ENCODE measurements around the gene ENO4. TPM values are rescaled to one million over a fixed set of nuclear protein-coding genes. Genes with fewer than 3 reads are reported as not detected.

The ENO4 gene
- total and polyA plus RNA-seq, 7 donors = not detected

GRCh38 chr10:116827214-116827671, 22.1 kb upstream of the ENO4 start:
- WGBS, 3 donors = 84 to 89% (median 85%) methylated on average over 11 of the region's 11 CpGs
- Histone ChIP-seq H3K36me3 (ENCODE audit: insufficient read depth in 1 of 2, low read depth in 1 of 2) (no peaks in the 10 kb centered on the region), H3K4me3 (no peak overlapping the region), H3K4me1 (no peaks in the 10 kb centered on the region), H3K27ac (no peak overlapping the region), H3K9me3 (no peaks in the 10 kb centered on the region), H3K27me3 (ENCODE audit: insufficient read depth in 3 of 3, low read length in 2 of 3) (peaks cover 0 to 3% (median 0%) of the 10 kb centered on the region in 3 donors)
- ATAC-seq (no peak), DNase-seq (no peak)
- TF ChIP-seq CTCF (IDR thresholded peaks at IDR 0.05) = no peak
- intact Hi-C loops (cut with DNase I) = no loop called here

GRCh38 chr10:116828116-116828515, 21.2 kb upstream of the ENO4 start:
- no peak overlapping the region for H3K4me3 ChIP-seq
- intact Hi-C loops (cut with DNase I) = no loop called here
- no peaks in the 10 kb centered on the region for H3K9me3 ChIP-seq
- no peak overlapping the region for H3K27ac ChIP-seq
- no peak for TF ChIP-seq CTCF (IDR thresholded peaks at IDR 0.05)
- H3K27me3 ChIP-seq (ENCODE audit: insufficient read depth in 3 of 3, low read length in 2 of 3) = peaks cover 0 to 6% (median 0%) of the 10 kb centered on the region in 3 donors
- H3K4me1 ChIP-seq = no peaks in the 10 kb centered on the region
- ATAC-seq = no peak
- DNase-seq = no peak
- H3K36me3 ChIP-seq (ENCODE audit: insufficient read depth in 1 of 2, low read depth in 1 of 2) = no peaks in the 10 kb centered on the region
- WGBS, 3 donors = 66 to 80% (median 75%) methylated on average over 2 of the region's 2 CpGs

GRCh38 chr10:116829711-116830110, 19.6 kb upstream of the ENO4 start:
- H3K9me3 ChIP-seq = no peaks in the 10 kb centered on the region
- no peak overlapping the region for H3K27ac ChIP-seq
- no peaks in the 10 kb centered on the region for H3K4me1 ChIP-seq
- intact Hi-C loops (cut with DNase I) = no loop called here
- no peak for TF ChIP-seq CTCF (IDR thresholded peaks at IDR 0.05)
- DNase-seq = no peak
- peaks cover 0 to 8% (median 0%) of the 10 kb centered on the region in 3 donors for H3K27me3 ChIP-seq (ENCODE audit: insufficient read depth in 3 of 3, low read length in 2 of 3)
- H3K36me3 ChIP-seq (ENCODE audit: insufficient read depth in 1 of 2, low read depth in 1 of 2) = no peaks in the 10 kb centered on the region
- ATAC-seq = no peak
- no peak overlapping the region for H3K4me3 ChIP-seq
- 88 to 89% (median 89%) methylated on average over 9 of the region's 9 CpGs for WGBS, 3 donors

GRCh38 chr10:116831086-116831485, 18.2 kb upstream of the ENO4 start:
- H3K36me3 ChIP-seq (ENCODE audit: insufficient read depth in 1 of 2, low read depth in 1 of 2) = no peaks in the 10 kb centered on the region
- H3K27me3 ChIP-seq (ENCODE audit: insufficient read depth in 3 of 3, low read length in 2 of 3) = peaks cover 0 to 8% (median 0%) of the 10 kb centered on the region in 3 donors
- no peaks in the 10 kb centered on the region for H3K4me1 ChIP-seq
- H3K4me3 ChIP-seq = no peak overlapping the region
- H3K27ac ChIP-seq = no peak overlapping the region
- no peak for TF ChIP-seq CTCF (IDR thresholded peaks at IDR 0.05)
- WGBS, 3 donors = 93 to 97% (median 95%) methylated on average over 4 of the region's 4 CpGs
- ATAC-seq (no peak), DNase-seq (no peak)
- H3K9me3 ChIP-seq = no peaks in the 10 kb centered on the region
- intact Hi-C loops (cut with DNase I) = no loop called here

- H3K27me3 ChIP-seq (ENCODE audit: insufficient read depth in 3 of 3, low read length in 2 of 3) = peaks cover 0 to 8% (median 0%) of the 10 kb centered on the region in 3 donors
- ATAC-seq (no peak), DNase-seq (no peak)
- intact Hi-C loops (cut with DNase I) = no loop called here
- H3K4me3 ChIP-seq = no peak overlapping the region
- 77 to 84% (median 80%) methylated on average over 10 of the region's 10 CpGs for WGBS, 3 donors
- no peaks in the 10 kb centered on the region for H3K9me3 ChIP-seq
- no peaks in the 10 kb centered on the region for H3K4me1 ChIP-seq
- no peak for TF ChIP-seq CTCF (IDR thresholded peaks at IDR 0.05)
- H3K36me3 ChIP-seq (ENCODE audit: insufficient read depth in 1 of 2, low read depth in 1 of 2) = no peaks in the 10 kb centered on the region
- H3K27ac ChIP-seq = no peak overlapping the region
Measured at GRCh38 chr10:116831790-116832189, 17.5 kb upstream of the ENO4 start.

All from psoas muscle (tissue), 8 donors.